NT2/D1 (cell line): ENCODE results near the gene INTS7.
"Not testable (repeated sequence)": the region's sequence is repeated elsewhere in the genome, so short reads cannot be mapped to it uniquely, and the experiment has no call there.

Source experiments
- SUZ12 ChIP-seq: IDR thresholded peaks from 2 replicates; pipeline ENCODE4 v1.6.1; 2011; ENCODE audit not compliant: insufficient read length, insufficient read depth; ENCODE audit errors: extremely low read depth
- YY1 ChIP-seq: IDR thresholded peaks from 2 replicates; pipeline ENCODE4 v1.6.1; 2011; ENCODE audit not compliant: insufficient read length, insufficient read depth
- ZNF274 ChIP-seq: IDR thresholded peaks from 2 replicates; pipeline ENCODE4 v1.6.1; 2011; ENCODE audit warnings: mild to moderate bottlenecking, low read depth, low read length

DNA sequence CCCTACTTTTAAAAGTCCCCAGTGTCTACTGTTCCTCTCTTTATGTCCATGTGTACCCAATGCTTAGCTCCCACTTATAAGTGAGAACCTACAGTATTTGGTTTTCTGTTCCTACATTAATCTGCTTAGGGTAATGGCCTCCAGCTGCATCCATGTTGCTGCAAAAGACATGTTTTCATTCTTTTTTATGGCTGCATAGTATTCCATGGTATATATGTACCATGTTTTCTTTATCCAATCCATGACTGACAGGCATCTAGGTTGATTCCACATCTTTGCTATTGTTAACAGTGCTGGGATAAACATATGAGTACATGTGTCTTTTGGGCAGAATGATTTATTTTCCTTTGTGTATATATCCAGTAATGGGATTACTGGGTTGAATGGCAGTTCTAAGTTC, 12.4 kb downstream of the INTS7 start:
- TF ChIP-seq YY1, ZNF274, SUZ12: not testable (repeated sequence)
